Activated CD8-positive, alpha-beta T cell treated with anti-CD3 and anti-CD28 coated beads, Interleukin-2, amount 10 ng/mL, durations not matched to agents 7 days and 5 days (primary cell): Measurements from ENCODE around the gene VARS2. TPM values are rescaled to one million over a fixed set of nuclear protein-coding genes. Genes with fewer than 3 reads are reported as not detected.

ENCODE experiments used
- ATAC-seq: fragments of 150-1000 bp; cut with Tn5 transposase; one replicate; pipeline ENCODE4 v1.10.0; 2021; ENCODE audit warnings: moderate library complexity
- CTCF ChIA-PET: fragments of 350-600 bp; sonication (Branson Sonifier 250); formaldehyde crosslinking; loops from one replicate; lab custom pipeline; 2021; ENCODE audit warnings: antibody characterized with exemption; lab: Charles Lee
- POLR2A ChIA-PET: fragments of 350-600 bp; sonication (Branson Sonifier 250); formaldehyde crosslinking; loops from one replicate; lab custom pipeline; 2021; ENCODE audit warnings: antibody characterized with exemption; lab: Charles Lee
- DNase-seq: peaks from one replicate; pipeline ENCODE4 v3.0.0-alpha.2; 2020
- H3K27ac Mint-ChIP-seq: one replicate; pipeline ENCODE4 v1.8.0; 2021; ENCODE audit warnings: mild to moderate bottlenecking, mixed read lengths
- H3K27me3 Mint-ChIP-seq: one replicate; pipeline ENCODE4 v1.8.0; 2021; ENCODE audit warnings: low read depth, mixed read lengths
- H3K36me3 Mint-ChIP-seq: one replicate; pipeline ENCODE4 v1.8.0; 2021; ENCODE audit warnings: low read depth, mixed read lengths
- H3K4me1 Mint-ChIP-seq: one replicate; pipeline ENCODE4 v1.8.0; 2021; ENCODE audit warnings: low read depth, mixed read lengths
- H3K4me3 Mint-ChIP-seq: one replicate; pipeline ENCODE4 v1.8.0; 2021; ENCODE audit warnings: mild to moderate bottlenecking, mixed read lengths
- H3K9me3 Mint-ChIP-seq: one replicate; pipeline ENCODE4 v1.8.0; 2022; ENCODE audit warnings: mixed read lengths; ENCODE audit not compliant: insufficient read depth
- microRNA-seq: library from miRNA; unstranded; fragments of <30 nt; microRNA quantifications from one replicate; pipeline ENCODE4 v1.2.0, GENCODE V29; 2022
- total RNA-seq, 2 experiments: library from RNA; stranded (reverse); gene quantifications; one replicate each; pipeline ENCODE4 v1.2.3, GENCODE V29; 2021

VARS2 gene
- total RNA-seq, 2 experiments from 2014 or later: 38.4 to 38.8 TPM

GRCh38 chr6:30972816-30973215 is 58.8 kb downstream of the VARS2 start:
- ChIA-PET CTCF (interaction anchor here (1.4 kb wide), 1 partner anchor 114 kb away, joined by 3 read pairs; no protein-coding TSS in a partner anchor), POLR2A (no interaction called here)
- H3K4me1 Mint-ChIP-seq: no peaks in the 10 kb centered on the region
- H3K27me3 Mint-ChIP-seq: peaks cover 32% of the 10 kb centered on the region
- H3K9me3 Mint-ChIP-seq: no peaks in the 10 kb centered on the region
- H3K27ac Mint-ChIP-seq: no peak overlapping the region
- H3K36me3 Mint-ChIP-seq: no peaks in the 10 kb centered on the region
- no peak overlapping the region for H3K4me3 Mint-ChIP-seq
- ATAC-seq (no peak), DNase-seq (no peak)

- ATAC-seq (no peak), DNase-seq (no peak)
- no peak overlapping the region for H3K27ac Mint-ChIP-seq
- ChIA-PET POLR2A (no interaction called here), CTCF (no interaction called here)
- no peak overlapping the region for H3K4me3 Mint-ChIP-seq
- no peaks in the 10 kb centered on the region for H3K9me3 Mint-ChIP-seq
- no peaks in the 10 kb centered on the region for H3K36me3 Mint-ChIP-seq
- H3K4me1 Mint-ChIP-seq: no peaks in the 10 kb centered on the region
- H3K27me3 Mint-ChIP-seq: peaks cover 39% of the 10 kb centered on the region
Observed at GRCh38 chr6:30974490-30975252, 60.6 kb downstream of the VARS2 start.

Small RNA genes lying within 50 kb of the gene (microRNA-seq; reads per million reads assigned to microRNA genes)
- gene MIR4640: 2.9 reads per million

Other genes with a start within 250 kb of the VARS2 start
- 10 to 100 TPM; 38.5 to 41.0 TPM for gene DHX16, start 241.2 kb upstream of the VARS2 start, total RNA-seq
- 100 to 1,000 TPM; 286 to 304 TPM for gene PPP1R18, start 227.6 kb upstream of the VARS2 start, total RNA-seq
- gene NRM, start 223.3 kb upstream of the VARS2 start, total RNA-seq: 10 to 100 TPM; 41.7 to 44.6 TPM
- gene MDC1, start 197.0 kb upstream of the VARS2 start, total RNA-seq: 10 to 100 TPM; 48.5 to 52.4 TPM
- 1,000 to 10,000 TPM; 1,638 to 1,703 TPM for gene TUBB, start 193.9 kb upstream of the VARS2 start, total RNA-seq
- 100 to 1,000 TPM; 314 to 317 TPM for gene FLOT1, start 171.6 kb upstream of the VARS2 start, total RNA-seq
- 10 to 100 TPM; 76.6 to 82.9 TPM for gene IER3, start 169.7 kb upstream of the VARS2 start, total RNA-seq
- gene DDR1, start 29.7 kb upstream of the VARS2 start, total RNA-seq: 1 to 10 TPM; 6.3 to 7.4 TPM
- gene GTF2H4, start 6.0 kb upstream of the VARS2 start, total RNA-seq: 10 to 100 TPM; 30.0 to 30.1 TPM
- not detected for gene SFTA2, start 17.9 kb downstream of the VARS2 start, total RNA-seq
- not detected for gene MUCL3, start 26.7 kb downstream of the VARS2 start, total RNA-seq
- gene MUC21, start 69.5 kb downstream of the VARS2 start, total RNA-seq: not detected
- not detected for gene MUC22, start 96.2 kb downstream of the VARS2 start, total RNA-seq
- not detected for gene C6orf15, start 198.3 kb downstream of the VARS2 start, total RNA-seq
- gene PSORS1C1, start 200.6 kb downstream of the VARS2 start, total RNA-seq: not detected
- gene CDSN, start 206.2 kb downstream of the VARS2 start, total RNA-seq: not detected
- not detected for gene PSORS1C2, start 224.8 kb downstream of the VARS2 start, total RNA-seq
- 10 to 100 TPM; 36.5 to 41.9 TPM for gene CCHCR1, start 243.6 kb downstream of the VARS2 start, total RNA-seq
- 100 to 1,000 TPM; 122 to 125 TPM for gene TCF19, start 244.4 kb downstream of the VARS2 start, total RNA-seq